HEK293 (cell line): ENCODE measurements around the gene PDRG1.

Experiments used
- CTCF ChIA-PET: fragments of 350-600 bp; formaldehyde crosslinking; extraction: SDS; loops from one replicate; lab custom pipeline; 2021; ENCODE audit warnings: antibody characterized with exemption; lab: Yijun Ruan, JAX
- POLR2A ChIA-PET: fragments of 300-600 bp; formaldehyde crosslinking; extraction: SDS; loops from one replicate; lab custom pipeline; 2020; ENCODE audit warnings: antibody characterized with exemption, inconsistent platforms; lab: Yijun Ruan, JAX
- H3K27ac ChIP-seq: fragments of 200-500 bp; sonication (Bioruptor generic); 2 replicates; pipeline ENCODE4 v1.5.1; 2014; ENCODE audit warnings: low read depth, low read length, control low read depth, inconsistent platforms; ENCODE audit errors: extremely low read depth
- H3K36me3 ChIP-seq, 2 experiments: fragments of 200-500 bp in 1 of 2; sonication (Bioruptor generic) in 1 of 2; 1 replicate in 1 of 2; 2 replicates in 1 of 2; pipeline ENCODE4 v1.5.1; 2014 to 2017; ENCODE audit warnings: inconsistent platforms in 2 of 2, low read length in 2 of 2; ENCODE audit not compliant: control insufficient read depth in 2 of 2, insufficient read depth in 1 of 2
- H3K4me1 ChIP-seq: fragments of 200-500 bp; sonication (Bioruptor generic); 2 replicates; pipeline ENCODE4 v1.5.1; 2014; ENCODE audit warnings: mild to moderate bottlenecking, low read length, inconsistent platforms; ENCODE audit not compliant: control insufficient read depth, insufficient read depth
- H3K4me3 ChIP-seq: 2 replicates; pipeline ENCODE4 v1.5.1; 2011; ENCODE audit warnings: low read depth, mild to moderate bottlenecking, control low read depth, low read length, moderate library complexity
- H3K9me3 ChIP-seq: fragments of 200-500 bp; sonication (Bioruptor generic); 2 replicates; pipeline ENCODE4 v1.5.1; 2014; ENCODE audit warnings: low read depth, low read length, inconsistent platforms; ENCODE audit not compliant: control insufficient read depth, insufficient read depth
- BCL11B ChIP-seq: fragments of 450-650 bp; formaldehyde crosslinking; IDR thresholded peaks from 2 replicates; pipeline ENCODE4 v1.5.1; 2016; ENCODE audit warnings: low read depth, missing biosample characterization, missing genetic modification characterization
- EGR2 ChIP-seq: fragments of 450-650 bp; formaldehyde crosslinking; IDR thresholded peaks from 2 replicates; pipeline ENCODE4 v1.5.1; 2016; ENCODE audit warnings: low read depth, missing biosample characterization, missing genetic modification characterization
- TRIM28 ChIP-seq: IDR thresholded peaks from 2 replicates; pipeline ENCODE4 v1.6.1; 2011; ENCODE audit warnings: low read length, control low read depth, borderline replicate concordance
- ZBTB20 ChIP-seq: fragments of 450-650 bp; formaldehyde crosslinking; IDR thresholded peaks from 2 replicates; pipeline ENCODE4 v1.5.1; 2016; ENCODE audit warnings: missing biosample characterization, missing genetic modification characterization
- ZEB2 ChIP-seq: fragments of 450-650 bp; formaldehyde crosslinking; IDR thresholded peaks from 2 replicates; pipeline ENCODE4 v1.5.1; 2016; ENCODE audit warnings: missing biosample characterization, missing genetic modification characterization
- ZNF133 ChIP-seq: fragments of 450-650 bp; formaldehyde crosslinking; IDR thresholded peaks from 2 replicates; pipeline ENCODE4 v1.5.1; 2016; ENCODE audit warnings: missing biosample characterization, missing genetic modification characterization
- ZNF175 ChIP-seq: fragments of 450-650 bp; formaldehyde crosslinking; IDR thresholded peaks from 2 replicates; pipeline ENCODE4 v1.5.1; 2016; ENCODE audit warnings: missing biosample characterization, missing genetic modification characterization
- ZNF341 ChIP-seq: fragments of 450-650 bp; formaldehyde crosslinking; IDR thresholded peaks from 2 replicates; pipeline ENCODE4; 2016; ENCODE audit warnings: low read depth, missing biosample characterization, missing genetic modification characterization
- ZNF621 ChIP-seq: fragments of 450-650 bp; formaldehyde crosslinking; IDR thresholded peaks from 2 replicates; pipeline ENCODE4 v1.5.1; 2017; ENCODE audit warnings: missing biosample characterization, missing genetic modification characterization
- ZNF747 ChIP-seq: fragments of 450-650 bp; formaldehyde crosslinking; IDR thresholded peaks from 2 replicates; pipeline ENCODE4 v1.5.1; 2016; ENCODE audit warnings: missing biosample characterization, missing genetic modification characterization
- ZXDB ChIP-seq: fragments of 450-650 bp; formaldehyde crosslinking; IDR thresholded peaks from 2 replicates; pipeline ENCODE4 v1.5.1; 2016; ENCODE audit warnings: missing biosample characterization, missing genetic modification characterization
- TF ChIP-seq, protein P1 (sequence below): fragments of 450-650 bp; formaldehyde crosslinking; IDR thresholded peaks from 2 replicates; pipeline ENCODE4 v1.5.0; 2017; ENCODE audit warnings: missing biosample characterization, missing genetic modification characterization, borderline replicate concordance
- TF ChIP-seq, protein P2 (sequence below): fragments of 450-650 bp; formaldehyde crosslinking; IDR thresholded peaks from 2 replicates; pipeline ENCODE4 v1.5.1; 2016; ENCODE audit warnings: missing biosample characterization, missing genetic modification characterization
- TF ChIP-seq, protein P3 (sequence below): fragments of 450-650 bp; formaldehyde crosslinking; IDR thresholded peaks from 2 replicates; pipeline ENCODE4 v1.5.1; 2016; ENCODE audit warnings: missing biosample characterization, missing genetic modification characterization
- TF ChIP-seq, protein P4 (sequence below): fragments of 450-650 bp; formaldehyde crosslinking; IDR thresholded peaks from 2 replicates; pipeline ENCODE4 v1.5.1; 2016; ENCODE audit warnings: missing biosample characterization, missing genetic modification characterization
- TF ChIP-seq, protein P5 (sequence below): fragments of 450-650 bp; formaldehyde crosslinking; IDR thresholded peaks from 2 replicates; pipeline ENCODE4 v1.5.1; 2016; ENCODE audit warnings: missing biosample characterization, missing genetic modification characterization

The PDRG1 gene

DNA sequence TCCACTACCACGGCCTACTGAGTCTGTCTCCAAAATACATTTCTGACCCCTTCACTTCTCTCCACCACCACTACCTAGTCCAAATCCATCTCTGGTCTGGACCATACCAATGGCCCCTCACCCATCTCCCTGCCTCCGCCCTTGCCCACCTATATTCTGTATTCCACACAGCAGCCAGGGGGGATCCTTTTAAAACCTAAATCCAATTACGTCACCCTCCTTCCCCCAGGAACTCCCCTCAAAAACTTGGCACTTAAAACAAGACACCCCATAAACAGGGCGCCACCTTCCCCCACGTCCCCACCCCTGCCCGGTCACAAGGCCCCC lies 680 bp downstream of the PDRG1 start (continued):
- TF ChIP-seq, protein P1, sequence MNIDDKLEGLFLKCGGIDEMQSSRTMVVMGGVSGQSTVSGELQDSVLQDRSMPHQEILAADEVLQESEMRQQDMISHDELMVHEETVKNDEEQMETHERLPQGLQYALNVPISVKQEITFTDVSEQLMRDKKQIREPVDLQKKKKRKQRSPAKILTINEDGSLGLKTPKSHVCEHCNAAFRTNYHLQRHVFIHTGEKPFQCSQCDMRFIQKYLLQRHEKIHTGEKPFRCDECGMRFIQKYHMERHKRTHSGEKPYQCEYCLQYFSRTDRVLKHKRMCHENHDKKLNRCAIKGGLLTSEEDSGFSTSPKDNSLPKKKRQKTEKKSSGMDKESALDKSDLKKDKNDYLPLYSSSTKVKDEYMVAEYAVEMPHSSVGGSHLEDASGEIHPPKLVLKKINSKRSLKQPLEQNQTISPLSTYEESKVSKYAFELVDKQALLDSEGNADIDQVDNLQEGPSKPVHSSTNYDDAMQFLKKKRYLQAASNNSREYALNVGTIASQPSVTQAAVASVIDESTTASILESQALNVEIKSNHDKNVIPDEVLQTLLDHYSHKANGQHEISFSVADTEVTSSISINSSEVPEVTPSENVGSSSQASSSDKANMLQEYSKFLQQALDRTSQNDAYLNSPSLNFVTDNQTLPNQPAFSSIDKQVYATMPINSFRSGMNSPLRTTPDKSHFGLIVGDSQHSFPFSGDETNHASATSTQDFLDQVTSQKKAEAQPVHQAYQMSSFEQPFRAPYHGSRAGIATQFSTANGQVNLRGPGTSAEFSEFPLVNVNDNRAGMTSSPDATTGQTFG: no peak
- TF ChIP-seq, protein P2, sequence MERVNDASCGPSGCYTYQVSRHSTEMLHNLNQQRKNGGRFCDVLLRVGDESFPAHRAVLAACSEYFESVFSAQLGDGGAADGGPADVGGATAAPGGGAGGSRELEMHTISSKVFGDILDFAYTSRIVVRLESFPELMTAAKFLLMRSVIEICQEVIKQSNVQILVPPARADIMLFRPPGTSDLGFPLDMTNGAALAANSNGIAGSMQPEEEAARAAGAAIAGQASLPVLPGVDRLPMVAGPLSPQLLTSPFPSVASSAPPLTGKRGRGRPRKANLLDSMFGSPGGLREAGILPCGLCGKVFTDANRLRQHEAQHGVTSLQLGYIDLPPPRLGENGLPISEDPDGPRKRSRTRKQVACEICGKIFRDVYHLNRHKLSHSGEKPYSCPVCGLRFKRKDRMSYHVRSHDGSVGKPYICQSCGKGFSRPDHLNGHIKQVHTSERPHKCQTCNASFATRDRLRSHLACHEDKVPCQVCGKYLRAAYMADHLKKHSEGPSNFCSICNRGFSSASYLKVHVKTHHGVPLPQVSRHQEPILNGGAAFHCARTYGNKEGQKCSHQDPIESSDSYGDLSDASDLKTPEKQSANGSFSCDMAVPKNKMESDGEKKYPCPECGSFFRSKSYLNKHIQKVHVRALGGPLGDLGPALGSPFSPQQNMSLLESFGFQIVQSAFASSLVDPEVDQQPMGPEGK (tag by site-specific recombination): no peak
- TF ChIP-seq, protein P3, sequence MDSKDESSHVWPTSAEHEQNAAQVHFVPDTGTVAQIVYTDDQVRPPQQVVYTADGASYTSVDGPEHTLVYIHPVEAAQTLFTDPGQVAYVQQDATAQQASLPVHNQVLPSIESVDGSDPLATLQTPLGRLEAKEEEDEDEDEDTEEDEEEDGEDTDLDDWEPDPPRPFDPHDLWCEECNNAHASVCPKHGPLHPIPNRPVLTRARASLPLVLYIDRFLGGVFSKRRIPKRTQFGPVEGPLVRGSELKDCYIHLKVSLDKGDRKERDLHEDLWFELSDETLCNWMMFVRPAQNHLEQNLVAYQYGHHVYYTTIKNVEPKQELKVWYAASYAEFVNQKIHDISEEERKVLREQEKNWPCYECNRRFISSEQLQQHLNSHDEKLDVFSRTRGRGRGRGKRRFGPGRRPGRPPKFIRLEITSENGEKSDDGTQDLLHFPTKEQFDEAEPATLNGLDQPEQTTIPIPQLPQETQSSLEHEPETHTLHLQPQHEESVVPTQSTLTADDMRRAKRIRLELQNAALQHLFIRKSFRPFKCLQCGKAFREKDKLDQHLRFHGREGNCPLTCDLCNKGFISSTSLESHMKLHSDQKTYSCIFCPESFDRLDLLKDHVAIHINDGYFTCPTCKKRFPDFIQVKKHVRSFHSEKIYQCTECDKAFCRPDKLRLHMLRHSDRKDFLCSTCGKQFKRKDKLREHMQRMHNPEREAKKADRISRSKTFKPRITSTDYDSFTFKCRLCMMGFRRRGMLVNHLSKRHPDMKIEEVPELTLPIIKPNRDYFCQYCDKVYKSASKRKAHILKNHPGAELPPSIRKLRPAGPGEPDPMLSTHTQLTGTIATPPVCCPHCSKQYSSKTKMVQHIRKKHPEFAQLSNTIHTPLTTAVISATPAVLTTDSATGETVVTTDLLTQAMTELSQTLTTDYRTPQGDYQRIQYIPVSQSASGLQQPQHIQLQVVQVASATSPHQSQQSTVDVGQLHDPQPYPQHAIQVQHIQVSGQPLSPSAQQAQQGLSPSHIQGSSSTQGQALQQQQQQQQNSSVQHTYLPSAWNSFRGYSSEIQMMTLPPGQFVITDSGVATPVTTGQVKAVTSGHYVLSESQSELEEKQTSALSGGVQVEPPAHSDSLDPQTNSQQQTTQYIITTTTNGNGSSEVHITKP (tag by site-specific recombination): peak; percentile 66; the same call in 1 of the 2 replicates
- no peak for TF ChIP-seq ZNF621

DNA sequence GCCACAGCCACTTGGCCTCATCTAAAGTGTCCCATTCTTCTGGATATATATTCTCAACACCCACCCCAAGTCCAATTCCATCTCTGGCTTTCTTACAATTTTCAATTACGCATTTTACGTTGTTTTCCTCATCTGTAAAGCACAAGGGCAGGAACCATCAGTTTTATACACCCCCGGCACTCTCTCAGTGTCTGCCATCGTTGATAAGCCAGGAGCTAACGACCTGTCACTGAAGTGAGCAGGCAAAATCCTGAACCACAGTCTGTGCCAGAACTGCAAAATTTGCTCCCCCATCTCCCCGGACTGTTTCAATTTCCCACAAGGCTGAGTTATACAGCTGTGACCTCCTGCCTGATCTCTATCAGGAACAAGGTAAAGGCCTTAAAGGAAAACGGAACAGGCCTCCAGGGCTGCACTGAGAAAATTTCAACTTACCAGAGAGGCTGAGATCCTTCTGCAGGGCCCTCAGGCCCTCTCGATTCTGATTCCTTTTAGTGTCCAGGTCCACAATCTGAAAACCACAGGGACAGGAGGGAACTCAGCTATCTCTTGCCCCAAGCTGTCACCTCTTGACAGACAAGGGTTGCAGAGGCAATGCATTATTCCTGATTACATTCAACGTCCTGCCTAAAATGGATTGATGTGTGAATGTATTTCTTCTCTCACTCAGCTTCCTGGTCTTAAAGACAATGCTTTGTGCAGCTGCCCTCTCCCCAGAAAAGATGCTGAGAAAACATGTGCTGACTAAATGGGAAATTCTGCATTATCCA lies 1.8 kb downstream of the PDRG1 start:
- peak overlapping the region; percentile 87 for H3K4me3 ChIP-seq
- ChIA-PET POLR2A (interaction anchor here (1.1 kb wide), 1 partner anchor 13 kb away, joined by 3 read pairs; no protein-coding TSS in a partner anchor), CTCF (interaction anchor here (1.3 to 4.9 kb wide), 5 partner anchors 14 to 127 kb away, joined by 3 to 83 read pairs (median 19); no protein-coding TSS in a partner anchor)
- H3K9me3 ChIP-seq: no peaks in the 10 kb centered on the region
- no peak overlapping the region for H3K27ac ChIP-seq
- H3K4me1 ChIP-seq: no peaks in the 10 kb centered on the region
- peaks cover 0 to 56% of the 10 kb centered on the region in 2 experiments; a peak in 2 of 3 replicates for H3K36me3 ChIP-seq
- TF ChIP-seq, protein P4, sequence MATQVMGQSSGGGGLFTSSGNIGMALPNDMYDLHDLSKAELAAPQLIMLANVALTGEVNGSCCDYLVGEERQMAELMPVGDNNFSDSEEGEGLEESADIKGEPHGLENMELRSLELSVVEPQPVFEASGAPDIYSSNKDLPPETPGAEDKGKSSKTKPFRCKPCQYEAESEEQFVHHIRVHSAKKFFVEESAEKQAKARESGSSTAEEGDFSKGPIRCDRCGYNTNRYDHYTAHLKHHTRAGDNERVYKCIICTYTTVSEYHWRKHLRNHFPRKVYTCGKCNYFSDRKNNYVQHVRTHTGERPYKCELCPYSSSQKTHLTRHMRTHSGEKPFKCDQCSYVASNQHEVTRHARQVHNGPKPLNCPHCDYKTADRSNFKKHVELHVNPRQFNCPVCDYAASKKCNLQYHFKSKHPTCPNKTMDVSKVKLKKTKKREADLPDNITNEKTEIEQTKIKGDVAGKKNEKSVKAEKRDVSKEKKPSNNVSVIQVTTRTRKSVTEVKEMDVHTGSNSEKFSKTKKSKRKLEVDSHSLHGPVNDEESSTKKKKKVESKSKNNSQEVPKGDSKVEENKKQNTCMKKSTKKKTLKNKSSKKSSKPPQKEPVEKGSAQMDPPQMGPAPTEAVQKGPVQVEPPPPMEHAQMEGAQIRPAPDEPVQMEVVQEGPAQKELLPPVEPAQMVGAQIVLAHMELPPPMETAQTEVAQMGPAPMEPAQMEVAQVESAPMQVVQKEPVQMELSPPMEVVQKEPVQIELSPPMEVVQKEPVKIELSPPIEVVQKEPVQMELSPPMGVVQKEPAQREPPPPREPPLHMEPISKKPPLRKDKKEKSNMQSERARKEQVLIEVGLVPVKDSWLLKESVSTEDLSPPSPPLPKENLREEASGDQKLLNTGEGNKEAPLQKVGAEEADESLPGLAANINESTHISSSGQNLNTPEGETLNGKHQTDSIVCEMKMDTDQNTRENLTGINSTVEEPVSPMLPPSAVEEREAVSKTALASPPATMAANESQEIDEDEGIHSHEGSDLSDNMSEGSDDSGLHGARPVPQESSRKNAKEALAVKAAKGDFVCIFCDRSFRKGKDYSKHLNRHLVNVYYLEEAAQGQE (tag by site-specific recombination): no peak
- no peak for TF ChIP-seq TRIM28
- TF ChIP-seq, all 188 proteins: peak for 0

DNA sequence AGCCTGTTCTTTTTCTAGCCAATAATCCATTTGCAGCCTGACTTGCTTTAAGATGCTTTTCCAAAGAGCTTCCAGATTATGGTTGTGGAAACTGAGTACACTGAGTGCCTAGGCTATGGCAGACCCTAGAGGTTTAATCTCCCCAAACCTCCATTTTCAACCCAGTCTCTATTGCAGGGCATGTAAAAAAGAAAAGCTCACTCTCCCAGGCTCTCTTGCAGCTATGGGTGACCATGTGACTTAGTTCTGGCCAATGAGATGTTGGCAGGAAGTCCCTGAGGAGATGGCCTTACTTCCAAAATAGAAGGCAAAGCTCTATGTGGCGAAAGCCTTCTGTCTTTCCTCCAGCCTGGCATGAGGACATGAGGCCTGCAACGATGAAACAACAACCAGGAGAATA lies 3.8 kb downstream of the PDRG1 start:
- ChIA-PET POLR2A (no interaction called here), CTCF (interaction anchor here (0.6 to 1.8 kb wide), 5 partner anchors 69 to 428 kb away, joined by 3 to 11 read pairs (median 5); no protein-coding TSS in a partner anchor)
- no peak overlapping the region for H3K4me3 ChIP-seq
- no peaks in the 10 kb centered on the region for H3K9me3 ChIP-seq
- no peaks in the 10 kb centered on the region for H3K4me1 ChIP-seq
- no peak overlapping the region for H3K27ac ChIP-seq
- H3K36me3 ChIP-seq: peaks cover 0 to 76% of the 10 kb centered on the region in 2 experiments; a peak in 2 of 3 replicates
- TF ChIP-seq ZNF133 (tag by site-specific recombination): no peak
- TF ChIP-seq ZNF747 (tag by site-specific recombination): no peak
- no peak for TF ChIP-seq ZBTB20 (tag by site-specific recombination)
- TF ChIP-seq, protein P5, sequence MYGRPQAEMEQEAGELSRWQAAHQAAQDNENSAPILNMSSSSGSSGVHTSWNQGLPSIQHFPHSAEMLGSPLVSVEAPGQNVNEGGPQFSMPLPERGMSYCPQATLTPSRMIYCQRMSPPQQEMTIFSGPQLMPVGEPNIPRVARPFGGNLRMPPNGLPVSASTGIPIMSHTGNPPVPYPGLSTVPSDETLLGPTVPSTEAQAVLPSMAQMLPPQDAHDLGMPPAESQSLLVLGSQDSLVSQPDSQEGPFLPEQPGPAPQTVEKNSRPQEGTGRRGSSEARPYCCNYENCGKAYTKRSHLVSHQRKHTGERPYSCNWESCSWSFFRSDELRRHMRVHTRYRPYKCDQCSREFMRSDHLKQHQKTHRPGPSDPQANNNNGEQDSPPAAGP (tag by site-specific recombination): no peak
- TF ChIP-seq ZNF341 (tag by site-specific recombination): no peak
- no peak for TF ChIP-seq ZXDB (tag by site-specific recombination)
- no peak for TF ChIP-seq ZEB2 (tag by site-specific recombination)
- no peak for TF ChIP-seq BCL11B (tag by site-specific recombination)
- TF ChIP-seq ZNF175 (tag by site-specific recombination): no peak
- no peak for TF ChIP-seq EGR2
